Measurements from ENCODE around the gene CAMKMT. TPM values are rescaled to one million over a fixed set of nuclear protein-coding genes. Genes with fewer than 3 reads are reported as not detected.

Gene CAMKMT
- total and polyA plus RNA-seq, 2 experiments from 2014 or later: 26.5 to 29.5 TPM

DNA sequence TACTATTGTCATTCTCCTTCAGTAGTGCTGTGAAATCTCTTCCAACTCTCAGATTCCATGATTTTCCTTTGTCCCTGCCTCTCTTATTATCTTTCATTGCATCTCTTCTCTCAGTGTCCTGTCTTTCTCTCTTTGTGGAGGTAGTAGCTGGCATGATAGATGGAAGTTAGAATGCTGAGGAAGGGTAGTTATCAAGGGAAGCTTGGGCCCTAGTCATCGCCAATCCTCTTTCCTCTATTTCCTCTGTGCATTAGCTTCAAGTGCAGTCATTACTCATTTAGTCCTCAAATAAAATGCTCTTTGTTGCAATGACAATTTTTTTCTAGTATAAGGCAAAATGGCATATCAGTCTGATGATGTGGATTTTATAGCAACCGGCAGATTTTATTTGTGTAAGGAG is 207.7 kb downstream of the CAMKMT start:
- Mint-ChIP-seq H3K4me1 (peaks cover 22% of the 10 kb centered on the region), H3K27ac (no peak overlapping the region), H3K36me3 (ENCODE audit: low read depth) (no peaks in the 10 kb centered on the region), H3K9me3 (no peaks in the 10 kb centered on the region), H3K27me3 (ENCODE audit: insufficient read depth, low read depth, poor library complexity) (no peaks in the 10 kb centered on the region), H3K4me3 (no peak overlapping the region)
- no peak overlapping the region for H3K4me2 ChIP-seq
- no peak for DNase-seq (ENCODE audit: low spot score)
- TF ChIP-seq POLR2AphosphoS5 (IDR thresholded peaks at IDR 0.05; ENCODE audit: low read depth) (no peak), ZNF331 (CRISPR knock-in tag; IDR thresholded peaks at IDR 0.05; ENCODE audit: low read depth) (no peak), ZNF114 (CRISPR knock-in tag; IDR thresholded peaks at IDR 0.05) (no peak), NANOG (IDR thresholded peaks at IDR 0.05; ENCODE audit: borderline replicate concordance) (no peak), STAT1 (IDR thresholded peaks at IDR 0.05; ENCODE audit: unreplicated experiment) (no peak), CREB1 (CRISPR knock-in tag; IDR thresholded peaks at IDR 0.05; ENCODE audit: low read depth) (no peak), EZH2phosphoT487 (IDR thresholded peaks at IDR 0.05; ENCODE audit: unreplicated experiment) (no peak), EZH2 (IDR thresholded peaks at IDR 0.05; ENCODE audit: low read depth, unreplicated experiment) (no peak), JUNB (IDR thresholded peaks at IDR 0.05; ENCODE audit: unreplicated experiment) (no peak)
- TF ChIP-seq, protein P1, sequence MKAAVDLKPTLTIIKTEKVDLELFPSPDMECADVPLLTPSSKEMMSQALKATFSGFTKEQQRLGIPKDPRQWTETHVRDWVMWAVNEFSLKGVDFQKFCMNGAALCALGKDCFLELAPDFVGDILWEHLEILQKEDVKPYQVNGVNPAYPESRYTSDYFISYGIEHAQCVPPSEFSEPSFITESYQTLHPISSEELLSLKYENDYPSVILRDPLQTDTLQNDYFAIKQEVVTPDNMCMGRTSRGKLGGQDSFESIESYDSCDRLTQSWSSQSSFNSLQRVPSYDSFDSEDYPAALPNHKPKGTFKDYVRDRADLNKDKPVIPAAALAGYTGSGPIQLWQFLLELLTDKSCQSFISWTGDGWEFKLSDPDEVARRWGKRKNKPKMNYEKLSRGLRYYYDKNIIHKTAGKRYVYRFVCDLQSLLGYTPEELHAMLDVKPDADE (IDR thresholded peaks at IDR 0.05): no peak
- TF ChIP-seq, protein P2, sequence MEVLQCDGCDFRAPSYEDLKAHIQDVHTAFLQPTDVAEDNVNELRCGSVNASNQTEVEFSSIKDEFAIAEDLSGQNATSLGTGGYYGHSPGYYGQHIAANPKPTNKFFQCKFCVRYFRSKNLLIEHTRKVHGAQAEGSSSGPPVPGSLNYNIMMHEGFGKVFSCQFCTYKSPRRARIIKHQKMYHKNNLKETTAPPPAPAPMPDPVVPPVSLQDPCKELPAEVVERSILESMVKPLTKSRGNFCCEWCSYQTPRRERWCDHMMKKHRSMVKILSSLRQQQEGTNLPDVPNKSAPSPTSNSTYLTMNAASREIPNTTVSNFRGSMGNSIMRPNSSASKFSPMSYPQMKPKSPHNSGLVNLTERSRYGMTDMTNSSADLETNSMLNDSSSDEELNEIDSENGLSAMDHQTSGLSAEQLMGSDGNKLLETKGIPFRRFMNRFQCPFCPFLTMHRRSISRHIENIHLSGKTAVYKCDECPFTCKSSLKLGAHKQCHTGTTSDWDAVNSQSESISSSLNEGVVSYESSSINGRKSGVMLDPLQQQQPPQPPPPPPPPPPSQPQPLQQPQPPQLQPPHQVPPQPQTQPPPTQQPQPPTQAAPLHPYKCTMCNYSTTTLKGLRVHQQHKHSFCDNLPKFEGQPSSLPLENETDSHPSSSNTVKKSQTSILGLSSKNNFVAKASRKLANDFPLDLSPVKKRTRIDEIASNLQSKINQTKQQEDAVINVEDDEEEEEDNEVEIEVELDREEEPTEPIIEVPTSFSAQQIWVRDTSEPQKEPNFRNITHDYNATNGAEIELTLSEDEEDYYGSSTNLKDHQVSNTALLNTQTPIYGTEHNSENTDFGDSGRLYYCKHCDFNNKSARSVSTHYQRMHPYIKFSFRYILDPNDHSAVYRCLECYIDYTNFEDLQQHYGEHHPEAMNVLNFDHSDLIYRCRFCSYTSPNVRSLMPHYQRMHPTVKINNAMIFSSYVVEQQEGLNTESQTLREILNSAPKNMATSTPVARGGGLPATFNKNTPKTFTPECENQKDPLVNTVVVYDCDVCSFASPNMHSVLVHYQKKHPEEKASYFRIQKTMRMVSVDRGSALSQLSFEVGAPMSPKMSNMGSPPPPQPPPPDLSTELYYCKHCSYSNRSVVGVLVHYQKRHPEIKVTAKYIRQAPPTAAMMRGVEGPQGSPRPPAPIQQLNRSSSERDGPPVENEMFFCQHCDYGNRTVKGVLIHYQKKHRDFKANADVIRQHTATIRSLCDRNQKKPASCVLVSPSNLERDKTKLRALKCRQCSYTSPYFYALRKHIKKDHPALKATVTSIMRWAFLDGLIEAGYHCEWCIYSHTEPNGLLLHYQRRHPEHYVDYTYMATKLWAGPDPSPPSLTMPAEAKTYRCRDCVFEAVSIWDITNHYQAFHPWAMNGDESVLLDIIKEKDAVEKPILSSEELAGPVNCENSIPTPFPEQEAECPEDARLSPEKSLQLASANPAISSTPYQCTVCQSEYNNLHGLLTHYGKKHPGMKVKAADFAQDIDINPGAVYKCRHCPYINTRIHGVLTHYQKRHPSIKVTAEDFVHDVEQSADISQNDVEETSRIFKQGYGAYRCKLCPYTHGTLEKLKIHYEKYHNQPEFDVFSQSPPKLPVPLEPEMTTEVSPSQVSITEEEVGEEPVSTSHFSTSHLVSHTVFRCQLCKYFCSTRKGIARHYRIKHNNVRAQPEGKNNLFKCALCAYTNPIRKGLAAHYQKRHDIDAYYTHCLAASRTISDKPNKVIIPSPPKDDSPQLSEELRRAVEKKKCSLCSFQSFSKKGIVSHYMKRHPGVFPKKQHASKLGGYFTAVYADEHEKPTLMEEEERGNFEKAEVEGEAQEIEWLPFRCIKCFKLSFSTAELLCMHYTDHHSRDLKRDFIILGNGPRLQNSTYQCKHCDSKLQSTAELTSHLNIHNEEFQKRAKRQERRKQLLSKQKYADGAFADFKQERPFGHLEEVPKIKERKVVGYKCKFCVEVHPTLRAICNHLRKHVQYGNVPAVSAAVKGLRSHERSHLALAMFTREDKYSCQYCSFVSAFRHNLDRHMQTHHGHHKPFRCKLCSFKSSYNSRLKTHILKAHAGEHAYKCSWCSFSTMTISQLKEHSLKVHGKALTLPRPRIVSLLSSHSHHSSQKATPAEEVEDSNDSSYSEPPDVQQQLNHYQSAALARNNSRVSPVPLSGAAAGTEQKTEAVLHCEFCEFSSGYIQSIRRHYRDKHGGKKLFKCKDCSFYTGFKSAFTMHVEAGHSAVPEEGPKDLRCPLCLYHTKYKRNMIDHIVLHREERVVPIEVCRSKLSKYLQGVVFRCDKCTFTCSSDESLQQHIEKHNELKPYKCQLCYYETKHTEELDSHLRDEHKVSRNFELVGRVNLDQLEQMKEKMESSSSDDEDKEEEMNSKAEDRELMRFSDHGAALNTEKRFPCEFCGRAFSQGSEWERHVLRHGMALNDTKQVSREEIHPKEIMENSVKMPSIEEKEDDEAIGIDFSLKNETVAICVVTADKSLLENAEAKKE (CRISPR knock-in tag; IDR thresholded peaks at IDR 0.05): no peak
- TF ChIP-seq, protein P3, sequence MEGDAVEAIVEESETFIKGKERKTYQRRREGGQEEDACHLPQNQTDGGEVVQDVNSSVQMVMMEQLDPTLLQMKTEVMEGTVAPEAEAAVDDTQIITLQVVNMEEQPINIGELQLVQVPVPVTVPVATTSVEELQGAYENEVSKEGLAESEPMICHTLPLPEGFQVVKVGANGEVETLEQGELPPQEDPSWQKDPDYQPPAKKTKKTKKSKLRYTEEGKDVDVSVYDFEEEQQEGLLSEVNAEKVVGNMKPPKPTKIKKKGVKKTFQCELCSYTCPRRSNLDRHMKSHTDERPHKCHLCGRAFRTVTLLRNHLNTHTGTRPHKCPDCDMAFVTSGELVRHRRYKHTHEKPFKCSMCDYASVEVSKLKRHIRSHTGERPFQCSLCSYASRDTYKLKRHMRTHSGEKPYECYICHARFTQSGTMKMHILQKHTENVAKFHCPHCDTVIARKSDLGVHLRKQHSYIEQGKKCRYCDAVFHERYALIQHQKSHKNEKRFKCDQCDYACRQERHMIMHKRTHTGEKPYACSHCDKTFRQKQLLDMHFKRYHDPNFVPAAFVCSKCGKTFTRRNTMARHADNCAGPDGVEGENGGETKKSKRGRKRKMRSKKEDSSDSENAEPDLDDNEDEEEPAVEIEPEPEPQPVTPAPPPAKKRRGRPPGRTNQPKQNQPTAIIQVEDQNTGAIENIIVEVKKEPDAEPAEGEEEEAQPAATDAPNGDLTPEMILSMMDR (conservative IDR thresholded peaks at IDR 0.05; ENCODE audit: low read depth in 2 of 2): no peak
- TF ChIP-seq, protein P4, sequence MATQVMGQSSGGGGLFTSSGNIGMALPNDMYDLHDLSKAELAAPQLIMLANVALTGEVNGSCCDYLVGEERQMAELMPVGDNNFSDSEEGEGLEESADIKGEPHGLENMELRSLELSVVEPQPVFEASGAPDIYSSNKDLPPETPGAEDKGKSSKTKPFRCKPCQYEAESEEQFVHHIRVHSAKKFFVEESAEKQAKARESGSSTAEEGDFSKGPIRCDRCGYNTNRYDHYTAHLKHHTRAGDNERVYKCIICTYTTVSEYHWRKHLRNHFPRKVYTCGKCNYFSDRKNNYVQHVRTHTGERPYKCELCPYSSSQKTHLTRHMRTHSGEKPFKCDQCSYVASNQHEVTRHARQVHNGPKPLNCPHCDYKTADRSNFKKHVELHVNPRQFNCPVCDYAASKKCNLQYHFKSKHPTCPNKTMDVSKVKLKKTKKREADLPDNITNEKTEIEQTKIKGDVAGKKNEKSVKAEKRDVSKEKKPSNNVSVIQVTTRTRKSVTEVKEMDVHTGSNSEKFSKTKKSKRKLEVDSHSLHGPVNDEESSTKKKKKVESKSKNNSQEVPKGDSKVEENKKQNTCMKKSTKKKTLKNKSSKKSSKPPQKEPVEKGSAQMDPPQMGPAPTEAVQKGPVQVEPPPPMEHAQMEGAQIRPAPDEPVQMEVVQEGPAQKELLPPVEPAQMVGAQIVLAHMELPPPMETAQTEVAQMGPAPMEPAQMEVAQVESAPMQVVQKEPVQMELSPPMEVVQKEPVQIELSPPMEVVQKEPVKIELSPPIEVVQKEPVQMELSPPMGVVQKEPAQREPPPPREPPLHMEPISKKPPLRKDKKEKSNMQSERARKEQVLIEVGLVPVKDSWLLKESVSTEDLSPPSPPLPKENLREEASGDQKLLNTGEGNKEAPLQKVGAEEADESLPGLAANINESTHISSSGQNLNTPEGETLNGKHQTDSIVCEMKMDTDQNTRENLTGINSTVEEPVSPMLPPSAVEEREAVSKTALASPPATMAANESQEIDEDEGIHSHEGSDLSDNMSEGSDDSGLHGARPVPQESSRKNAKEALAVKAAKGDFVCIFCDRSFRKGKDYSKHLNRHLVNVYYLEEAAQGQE (IDR thresholded peaks at IDR 0.05; ENCODE audit: unreplicated experiment): no peak
- no peaks in the 10 kb centered on the region for H3K79me2 ChIP-seq (replicated peaks; ENCODE audit: insufficient read depth)
- H3K4me1 ChIP-seq (ENCODE audit: insufficient read depth): no peaks in the 10 kb centered on the region; the same call in 1 of the 2 replicates
- no peak for ATAC-seq
- no peak overlapping the region for H3K27ac ChIP-seq (ENCODE audit: low read depth)
- no peak overlapping the region for H2AFZ ChIP-seq
- H3K27me3 ChIP-seq (ENCODE audit: insufficient read depth): no peaks in the 10 kb centered on the region
- H3K9me2 ChIP-seq (ENCODE audit: insufficient read depth): no peaks in the 10 kb centered on the region
- H3K36me3 ChIP-seq (ENCODE audit: insufficient read depth): no peaks in the 10 kb centered on the region
- no peaks in the 10 kb centered on the region for H3F3A ChIP-seq (replicated peaks; ENCODE audit: low read depth)
- H3K4me3 ChIP-seq: no peak overlapping the region
- H4K20me1 ChIP-seq (replicated peaks; ENCODE audit: insufficient read depth): no peaks in the 10 kb centered on the region; the same call in 1 of the 2 replicates

Measured in GM23338 (cell line).